ENCODE results near the gene MEOX1. TPM values are rescaled to one million over a fixed set of nuclear protein-coding genes. Genes with fewer than 3 reads are reported as not detected.

MEOX1 gene
- total RNA-seq, 1 experiment from 2014 or later, result not detected

- DNase-seq (ENCODE audit: low spot score), result no peak
- ChIA-PET POLR2A (no interaction called here), CTCF (interaction anchor here (1.1 to 1.6 kb wide), 6 partner anchors 25 to 94 kb away, joined by 3 to 12 read pairs (median 4); no protein-coding TSS in a partner anchor)
- no peak overlapping the region for H3K4me3 Mint-ChIP-seq
- H3K4me1 Mint-ChIP-seq, result peaks cover 42% of the 10 kb centered on the region
- H3K9me3 Mint-ChIP-seq, result no peaks in the 10 kb centered on the region
- no peaks in the 10 kb centered on the region for H3K27me3 Mint-ChIP-seq (ENCODE audit: low read depth)
- H3K27ac Mint-ChIP-seq, result no peak overlapping the region
- ATAC-seq, result no peak
- TF ChIP-seq MXD4 (CRISPR knock-in tag; IDR thresholded peaks at IDR 0.05; ENCODE audit: borderline replicate concordance), result no peak
- TF ChIP-seq CREM (CRISPR knock-in tag; IDR thresholded peaks at IDR 0.05), result no peak
- TF ChIP-seq, protein P1, sequence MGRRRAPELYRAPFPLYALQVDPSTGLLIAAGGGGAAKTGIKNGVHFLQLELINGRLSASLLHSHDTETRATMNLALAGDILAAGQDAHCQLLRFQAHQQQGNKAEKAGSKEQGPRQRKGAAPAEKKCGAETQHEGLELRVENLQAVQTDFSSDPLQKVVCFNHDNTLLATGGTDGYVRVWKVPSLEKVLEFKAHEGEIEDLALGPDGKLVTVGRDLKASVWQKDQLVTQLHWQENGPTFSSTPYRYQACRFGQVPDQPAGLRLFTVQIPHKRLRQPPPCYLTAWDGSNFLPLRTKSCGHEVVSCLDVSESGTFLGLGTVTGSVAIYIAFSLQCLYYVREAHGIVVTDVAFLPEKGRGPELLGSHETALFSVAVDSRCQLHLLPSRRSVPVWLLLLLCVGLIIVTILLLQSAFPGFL (CRISPR knock-in tag; IDR thresholded peaks at IDR 0.05; ENCODE audit: borderline replicate concordance), result no peak
- TF ChIP-seq CBFB (CRISPR knock-in tag; IDR thresholded peaks at IDR 0.05; ENCODE audit: low read depth), result no peak
- TF ChIP-seq JUN (CRISPR knock-in tag; IDR thresholded peaks at IDR 0.05), result no peak
- TF ChIP-seq AFF4 (CRISPR knock-in tag; IDR thresholded peaks at IDR 0.05; ENCODE audit: borderline replicate concordance), result no peak
- no peak for TF ChIP-seq NFYB (CRISPR knock-in tag; conservative IDR thresholded peaks at IDR 0.05; ENCODE audit: low read depth)
- TF ChIP-seq, protein P2, sequence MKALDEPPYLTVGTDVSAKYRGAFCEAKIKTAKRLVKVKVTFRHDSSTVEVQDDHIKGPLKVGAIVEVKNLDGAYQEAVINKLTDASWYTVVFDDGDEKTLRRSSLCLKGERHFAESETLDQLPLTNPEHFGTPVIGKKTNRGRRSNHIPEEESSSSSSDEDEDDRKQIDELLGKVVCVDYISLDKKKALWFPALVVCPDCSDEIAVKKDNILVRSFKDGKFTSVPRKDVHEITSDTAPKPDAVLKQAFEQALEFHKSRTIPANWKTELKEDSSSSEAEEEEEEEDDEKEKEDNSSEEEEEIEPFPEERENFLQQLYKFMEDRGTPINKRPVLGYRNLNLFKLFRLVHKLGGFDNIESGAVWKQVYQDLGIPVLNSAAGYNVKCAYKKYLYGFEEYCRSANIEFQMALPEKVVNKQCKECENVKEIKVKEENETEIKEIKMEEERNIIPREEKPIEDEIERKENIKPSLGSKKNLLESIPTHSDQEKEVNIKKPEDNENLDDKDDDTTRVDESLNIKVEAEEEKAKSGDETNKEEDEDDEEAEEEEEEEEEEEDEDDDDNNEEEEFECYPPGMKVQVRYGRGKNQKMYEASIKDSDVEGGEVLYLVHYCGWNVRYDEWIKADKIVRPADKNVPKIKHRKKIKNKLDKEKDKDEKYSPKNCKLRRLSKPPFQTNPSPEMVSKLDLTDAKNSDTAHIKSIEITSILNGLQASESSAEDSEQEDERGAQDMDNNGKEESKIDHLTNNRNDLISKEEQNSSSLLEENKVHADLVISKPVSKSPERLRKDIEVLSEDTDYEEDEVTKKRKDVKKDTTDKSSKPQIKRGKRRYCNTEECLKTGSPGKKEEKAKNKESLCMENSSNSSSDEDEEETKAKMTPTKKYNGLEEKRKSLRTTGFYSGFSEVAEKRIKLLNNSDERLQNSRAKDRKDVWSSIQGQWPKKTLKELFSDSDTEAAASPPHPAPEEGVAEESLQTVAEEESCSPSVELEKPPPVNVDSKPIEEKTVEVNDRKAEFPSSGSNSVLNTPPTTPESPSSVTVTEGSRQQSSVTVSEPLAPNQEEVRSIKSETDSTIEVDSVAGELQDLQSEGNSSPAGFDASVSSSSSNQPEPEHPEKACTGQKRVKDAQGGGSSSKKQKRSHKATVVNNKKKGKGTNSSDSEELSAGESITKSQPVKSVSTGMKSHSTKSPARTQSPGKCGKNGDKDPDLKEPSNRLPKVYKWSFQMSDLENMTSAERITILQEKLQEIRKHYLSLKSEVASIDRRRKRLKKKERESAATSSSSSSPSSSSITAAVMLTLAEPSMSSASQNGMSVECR (CRISPR knock-in tag; IDR thresholded peaks at IDR 0.05; ENCODE audit: borderline replicate concordance), result no peak
- TF ChIP-seq KAT7 (CRISPR knock-in tag; IDR thresholded peaks at IDR 0.05; ENCODE audit: borderline replicate concordance), result no peak
- no peak for TF ChIP-seq FOXP1 (CRISPR knock-in tag; IDR thresholded peaks at IDR 0.05; ENCODE audit: borderline replicate concordance)
- no peak for TF ChIP-seq MLX (CRISPR knock-in tag; IDR thresholded peaks at IDR 0.05)
- TF ChIP-seq ESRRA (CRISPR knock-in tag; IDR thresholded peaks at IDR 0.05; ENCODE audit: borderline replicate concordance), result no peak
- TF ChIP-seq ZNF532 (CRISPR knock-in tag; IDR thresholded peaks at IDR 0.05; ENCODE audit: borderline replicate concordance), result no peak
- no peak for TF ChIP-seq EMX1 (CRISPR knock-in tag; IDR thresholded peaks at IDR 0.05)
- TF ChIP-seq, protein P3, sequence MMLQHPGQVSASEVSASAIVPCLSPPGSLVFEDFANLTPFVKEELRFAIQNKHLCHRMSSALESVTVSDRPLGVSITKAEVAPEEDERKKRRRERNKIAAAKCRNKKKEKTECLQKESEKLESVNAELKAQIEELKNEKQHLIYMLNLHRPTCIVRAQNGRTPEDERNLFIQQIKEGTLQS (CRISPR knock-in tag; conservative IDR thresholded peaks at IDR 0.05), result no peak
- TF ChIP-seq NR2C2 (CRISPR knock-in tag; IDR thresholded peaks at IDR 0.05), result no peak
- TF ChIP-seq, protein P4, sequence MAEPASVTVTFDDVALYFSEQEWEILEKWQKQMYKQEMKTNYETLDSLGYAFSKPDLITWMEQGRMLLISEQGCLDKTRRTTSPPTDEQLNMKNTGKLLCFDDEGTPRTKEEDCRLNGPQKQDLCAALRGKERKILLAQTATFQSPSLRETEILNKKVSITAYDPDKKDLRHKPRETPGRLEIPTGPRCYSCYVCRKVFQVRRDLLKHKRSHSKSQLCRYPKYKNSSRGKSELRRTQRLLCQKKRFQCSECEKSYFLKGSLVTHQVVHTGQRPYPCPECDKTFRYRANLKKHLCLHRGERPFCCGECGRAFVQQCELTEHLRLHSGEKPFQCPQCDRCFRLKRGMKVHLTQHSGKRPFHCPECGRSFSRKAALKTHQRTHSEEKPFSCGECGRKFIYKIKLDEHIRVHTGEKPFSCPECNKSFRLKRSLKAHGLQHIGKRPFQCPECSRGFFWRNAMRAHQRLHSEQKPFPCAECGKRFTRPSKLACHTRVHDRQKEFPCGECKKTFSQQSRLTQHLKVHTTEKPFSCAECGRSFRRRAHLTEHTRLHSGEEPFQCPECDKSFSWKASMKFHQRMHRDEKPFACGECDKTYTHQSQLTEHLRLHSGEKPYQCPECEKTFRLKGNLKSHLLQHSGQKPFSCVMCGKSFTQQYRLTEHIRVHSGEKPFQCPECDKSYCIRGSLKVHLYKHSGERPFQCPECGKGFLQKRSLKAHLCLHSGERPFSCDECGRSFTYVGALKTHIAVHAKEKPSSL (CRISPR knock-in tag; conservative IDR thresholded peaks at IDR 0.05), result no peak
- H3K36me3 Mint-ChIP-seq, result no peaks in the 10 kb centered on the region
These were observed 8.9 kb upstream of the MEOX1 start for GRCh38 chr17:43670645-43671030.
